WTC11 (cell line): ENCODE results near the gene DTX2. TPM values are rescaled to one million over a fixed set of nuclear protein-coding genes. Genes with fewer than 3 reads are reported as not detected.

Experiments
- ATAC-seq: fragments of 200-7000 bp; cut with Tn5 transposase; 2 replicates; pipeline ENCODE4 v1.10.0; 2021; ENCODE audit warnings: mild to moderate bottlenecking, moderate library complexity
- CTCF ChIA-PET: fragments of 300-600 bp; sonication (Branson Sonifier 250); formaldehyde crosslinking; loops from one replicate; lab custom pipeline; 2021; ENCODE audit warnings: antibody characterized with exemption; lab: Charles Lee
- POLR2A ChIA-PET: fragments of 350-600 bp; sonication (Branson Sonifier 250); formaldehyde crosslinking; loops from one replicate; lab custom pipeline; 2021; ENCODE audit warnings: antibody characterized with exemption; lab: Charles Lee
- DNase-seq: peaks from one replicate; pipeline ENCODE4 v3.0.0; 2021; ENCODE audit warnings: low spot score
- H3K27ac Mint-ChIP-seq: 2 replicates; pipeline ENCODE4 v1.8.0; 2021; ENCODE audit warnings: mixed read lengths
- H3K27me3 Mint-ChIP-seq: 2 replicates; pipeline ENCODE4 v1.8.0; 2021; ENCODE audit warnings: low read depth, mild to moderate bottlenecking, moderate library complexity, mixed read lengths
- H3K36me3 Mint-ChIP-seq: 2 replicates; pipeline ENCODE4 v1.8.0; 2021; ENCODE audit warnings: mixed read lengths
- H3K4me1 Mint-ChIP-seq: 2 replicates; pipeline ENCODE4 v1.8.0; 2022; ENCODE audit warnings: mixed read lengths
- H3K4me3 Mint-ChIP-seq: 2 replicates; pipeline ENCODE4 v1.8.0; 2021; ENCODE audit warnings: mild to moderate bottlenecking, moderate library complexity, mixed read lengths
- H3K9me3 Mint-ChIP-seq: 2 replicates; pipeline ENCODE4 v1.8.0; 2021; ENCODE audit warnings: mixed read lengths
- CDX4 ChIP-seq: fragments of 250-450 bp; sonication (Bioruptor Pico); IDR thresholded peaks from 2 replicates; pipeline ENCODE4 v1.9.0; 2021; ENCODE audit warnings: moderate library complexity, mild to moderate bottlenecking, inconsistent platforms, borderline replicate concordance
- CREM ChIP-seq: sonication (generic); formaldehyde crosslinking; IDR thresholded peaks from 2 replicates; pipeline ENCODE4 v1.8.1; 2022; ENCODE audit warnings: mild to moderate bottlenecking, missing genetic modification reagents, moderate library complexity
- ELF4 ChIP-seq: sonication (generic); formaldehyde crosslinking; IDR thresholded peaks from 2 replicates; pipeline ENCODE4 v1.8.1; 2022; ENCODE audit warnings: low read depth, mild to moderate bottlenecking, moderate library complexity, missing genetic modification reagents
- ESRRA ChIP-seq: sonication (generic); formaldehyde crosslinking; IDR thresholded peaks from 2 replicates; pipeline ENCODE4 v1.8.1; 2022; ENCODE audit warnings: mild to moderate bottlenecking, missing genetic modification reagents, borderline replicate concordance
- FOXJ3 ChIP-seq: sonication (generic); formaldehyde crosslinking; IDR thresholded peaks from 2 replicates; pipeline ENCODE4 v1.9.0; 2021; ENCODE audit warnings: missing genetic modification reagents, mild to moderate bottlenecking, borderline replicate concordance
- FOXP1 ChIP-seq: sonication (generic); formaldehyde crosslinking; IDR thresholded peaks from 2 replicates; pipeline ENCODE4 v1.8.0; 2022; ENCODE audit warnings: missing genetic modification reagents, mild to moderate bottlenecking, moderate library complexity, borderline replicate concordance
- HMGA2 ChIP-seq: fragments of 250-450 bp; sonication (Bioruptor Pico); IDR thresholded peaks from 2 replicates; pipeline ENCODE4 v1.4.0; 2021; ENCODE audit warnings: mild to moderate bottlenecking, moderate library complexity
- IRF2 ChIP-seq: sonication (generic); formaldehyde crosslinking; IDR thresholded peaks from 2 replicates; pipeline ENCODE4 v1.8.0; 2022; ENCODE audit warnings: low read depth, missing genetic modification reagents, borderline replicate concordance
- KAT7 ChIP-seq: sonication (generic); formaldehyde crosslinking; IDR thresholded peaks from 2 replicates; pipeline ENCODE4 v1.8.1; 2023; ENCODE audit warnings: missing genetic modification reagents, mild to moderate bottlenecking, borderline replicate concordance
- NFYB ChIP-seq: sonication (generic); formaldehyde crosslinking; conservative IDR thresholded peaks from 2 replicates; pipeline ENCODE4 v1.8.0; 2022; ENCODE audit warnings: low read depth, missing genetic modification reagents
- RORB ChIP-seq: fragments of 250-450 bp; sonication (Bioruptor Pico); IDR thresholded peaks from 2 replicates; pipeline ENCODE4 v1.9.0; 2021; ENCODE audit warnings: mild to moderate bottlenecking
- TEAD1 ChIP-seq: sonication (generic); formaldehyde crosslinking; IDR thresholded peaks from 2 replicates; pipeline ENCODE4 v1.8.0; 2022; ENCODE audit warnings: mild to moderate bottlenecking, missing genetic modification reagents
- ZNF232 ChIP-seq: sonication (generic); formaldehyde crosslinking; IDR thresholded peaks from 2 replicates; pipeline ENCODE4 v1.8.0; 2022; ENCODE audit warnings: mild to moderate bottlenecking, missing genetic modification reagents
- ZNF263 ChIP-seq: sonication (generic); formaldehyde crosslinking; IDR thresholded peaks from 2 replicates; pipeline ENCODE4 v1.8.1; 2022; ENCODE audit warnings: low read depth, mild to moderate bottlenecking, moderate library complexity, missing genetic modification reagents
- ZNF671 ChIP-seq: fragments of 250-450 bp; sonication (Bioruptor Pico); IDR thresholded peaks from 2 replicates; pipeline ENCODE4 v1.8.0; 2021; ENCODE audit warnings: mild to moderate bottlenecking
- total RNA-seq: library from RNA; stranded (reverse); gene quantifications from 3 replicates; pipeline ENCODE4 v1.2.3, GENCODE V29; 2021
- TF ChIP-seq, protein P1 (sequence below): sonication (generic); formaldehyde crosslinking; IDR thresholded peaks from 2 replicates; pipeline ENCODE4 v1.8.1; 2023; ENCODE audit warnings: mild to moderate bottlenecking, missing genetic modification reagents, moderate library complexity
- TF ChIP-seq, protein P2 (sequence below): sonication (generic); formaldehyde crosslinking; IDR thresholded peaks from 2 replicates; pipeline ENCODE4 v1.8.1; 2023; ENCODE audit warnings: mild to moderate bottlenecking, missing genetic modification reagents
- TF ChIP-seq, protein P3 (sequence below): sonication (generic); formaldehyde crosslinking; IDR thresholded peaks from 2 replicates; pipeline ENCODE4 v1.8.0; 2023; ENCODE audit warnings: missing genetic modification reagents, mild to moderate bottlenecking, borderline replicate concordance
- TF ChIP-seq, protein P4 (sequence below): sonication (generic); formaldehyde crosslinking; IDR thresholded peaks from 2 replicates; pipeline ENCODE4 v1.8.1; 2022; ENCODE audit warnings: low read depth, missing genetic modification reagents, borderline replicate concordance

Gene DTX2
- total RNA-seq, 1 experiment from 2014 or later: 79.2 TPM

DNA sequence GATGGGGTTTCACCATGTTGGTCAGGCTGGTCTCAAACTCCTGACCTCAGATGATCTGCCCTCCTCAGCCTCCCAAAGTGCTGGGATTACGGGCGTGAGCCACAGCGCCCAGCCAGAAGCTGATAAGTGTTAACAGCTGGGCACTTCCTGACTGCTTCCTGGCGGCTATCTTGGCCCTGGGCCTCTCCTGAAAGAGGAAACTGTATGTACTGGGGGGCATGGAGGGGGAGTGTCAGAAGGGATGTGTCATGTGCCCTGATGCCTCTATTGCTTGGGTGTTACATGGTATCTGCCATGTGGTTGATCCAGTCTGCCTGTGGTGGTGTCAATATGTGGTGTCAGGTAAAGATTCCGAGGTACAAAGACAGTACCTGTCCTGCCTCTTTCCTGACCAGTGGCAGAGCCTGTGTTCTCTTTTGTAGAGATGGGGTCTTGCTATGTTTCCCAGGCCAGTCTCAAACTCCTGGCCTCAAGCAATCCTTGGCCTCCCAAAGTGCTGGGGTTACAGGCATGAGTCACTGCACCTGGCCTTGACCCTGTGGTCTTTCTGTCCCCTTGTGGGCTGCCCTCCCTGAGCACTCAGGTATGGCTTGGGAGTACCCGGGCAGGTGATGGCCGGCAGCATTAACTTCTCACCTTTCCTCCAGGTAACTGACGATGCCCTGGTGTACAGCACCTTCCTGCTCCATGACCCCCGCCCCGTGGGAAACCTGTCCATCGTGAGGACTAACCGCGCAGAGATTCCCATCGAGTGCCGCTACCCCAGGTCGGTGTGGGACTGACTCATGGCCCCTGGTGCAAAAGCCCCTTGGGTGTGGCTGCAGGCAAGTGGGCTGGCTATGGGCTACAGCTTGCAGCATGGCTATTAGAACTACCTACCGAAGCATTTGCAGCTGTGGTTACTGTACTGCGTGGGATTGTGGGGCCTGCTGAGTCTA lies 32.4 kb upstream of the DTX2 start:
- CTCF ChIA-PET: interaction anchor here (0.6 kb wide), 1 partner anchor 130 kb away, joined by 4 read pairs; no protein-coding TSS in a partner anchor

GRCh38 chr7:76430211-76430610 lies 31.3 kb upstream of the DTX2 start:
- Mint-ChIP-seq H3K4me1 (peaks cover 16% of the 10 kb centered on the region), H3K4me3 (no peak overlapping the region), H3K27ac (no peak overlapping the region), H3K36me3 (no peaks in the 10 kb centered on the region), H3K9me3 (no peaks in the 10 kb centered on the region), H3K27me3 (no peaks in the 10 kb centered on the region; the same call in 1 of the 2 replicates)
- ChIA-PET POLR2A (no interaction called here), CTCF (no interaction called here)
- no peak for ATAC-seq
- no peak for TF ChIP-seq ZNF263
- TF ChIP-seq ESRRA: no peak
- no peak for TF ChIP-seq ZNF232 (CRISPR knock-in tag)
- TF ChIP-seq TEAD1: no peak
- TF ChIP-seq ELF4 (CRISPR knock-in tag): no peak
- no peak for DNase-seq

More for the DNA sequence above, 32.4 kb upstream of the DTX2 start:
- Mint-ChIP-seq H3K4me3 (no peak overlapping the region), H3K27me3 (no peaks in the 10 kb centered on the region; the same call in 1 of the 2 replicates), H3K9me3 (no peaks in the 10 kb centered on the region), H3K4me1 (peaks cover 17% of the 10 kb centered on the region), H3K36me3 (no peaks in the 10 kb centered on the region), H3K27ac (no peak overlapping the region)
- no peak for DNase-seq
- POLR2A ChIA-PET: no interaction called here
- TF ChIP-seq, protein P1, sequence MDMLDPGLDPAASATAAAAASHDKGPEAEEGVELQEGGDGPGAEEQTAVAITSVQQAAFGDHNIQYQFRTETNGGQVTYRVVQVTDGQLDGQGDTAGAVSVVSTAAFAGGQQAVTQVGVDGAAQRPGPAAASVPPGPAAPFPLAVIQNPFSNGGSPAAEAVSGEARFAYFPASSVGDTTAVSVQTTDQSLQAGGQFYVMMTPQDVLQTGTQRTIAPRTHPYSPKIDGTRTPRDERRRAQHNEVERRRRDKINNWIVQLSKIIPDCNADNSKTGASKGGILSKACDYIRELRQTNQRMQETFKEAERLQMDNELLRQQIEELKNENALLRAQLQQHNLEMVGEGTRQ (CRISPR knock-in tag): no peak
- TF ChIP-seq ZNF671 (CRISPR knock-in tag) (no peak), HMGA2 (CRISPR knock-in tag) (no peak)
- ATAC-seq: peak; percentile 19

DNA sequence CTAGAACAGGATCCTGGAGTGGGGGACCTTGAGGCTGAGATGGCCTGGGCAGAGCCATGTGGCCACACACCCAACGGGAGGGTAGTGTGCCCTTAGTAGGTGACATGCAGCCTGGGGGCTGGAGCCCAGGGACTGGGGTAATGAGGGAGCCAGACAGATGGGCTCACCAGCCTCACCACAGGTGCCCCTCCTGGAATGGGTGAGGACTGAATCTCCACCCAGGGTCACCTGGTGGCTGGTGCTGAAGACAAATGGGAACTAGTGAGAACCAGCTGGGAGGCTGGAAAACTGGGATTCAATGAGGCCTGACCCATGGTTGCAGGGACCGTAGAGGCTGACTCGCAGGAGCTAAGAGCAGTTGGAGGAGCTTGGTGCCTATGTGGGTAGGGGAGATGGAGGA lies 30.7 kb upstream of the DTX2 start:
- Mint-ChIP-seq H3K4me1 (peaks cover 16% of the 10 kb centered on the region), H3K27me3 (no peaks in the 10 kb centered on the region; the same call in 1 of the 2 replicates), H3K36me3 (no peaks in the 10 kb centered on the region), H3K4me3 (no peak overlapping the region), H3K9me3 (no peaks in the 10 kb centered on the region), H3K27ac (peak overlapping the region; percentile 24; the same call in 1 of the 2 replicates)
- ATAC-seq: no peak
- DNase-seq: no peak
- ChIA-PET POLR2A (interaction anchor here (0.6 kb wide), 1 partner anchor 125 kb away, joined by 4 read pairs; no protein-coding TSS in a partner anchor), CTCF (no interaction called here)
- TF ChIP-seq, protein P2, sequence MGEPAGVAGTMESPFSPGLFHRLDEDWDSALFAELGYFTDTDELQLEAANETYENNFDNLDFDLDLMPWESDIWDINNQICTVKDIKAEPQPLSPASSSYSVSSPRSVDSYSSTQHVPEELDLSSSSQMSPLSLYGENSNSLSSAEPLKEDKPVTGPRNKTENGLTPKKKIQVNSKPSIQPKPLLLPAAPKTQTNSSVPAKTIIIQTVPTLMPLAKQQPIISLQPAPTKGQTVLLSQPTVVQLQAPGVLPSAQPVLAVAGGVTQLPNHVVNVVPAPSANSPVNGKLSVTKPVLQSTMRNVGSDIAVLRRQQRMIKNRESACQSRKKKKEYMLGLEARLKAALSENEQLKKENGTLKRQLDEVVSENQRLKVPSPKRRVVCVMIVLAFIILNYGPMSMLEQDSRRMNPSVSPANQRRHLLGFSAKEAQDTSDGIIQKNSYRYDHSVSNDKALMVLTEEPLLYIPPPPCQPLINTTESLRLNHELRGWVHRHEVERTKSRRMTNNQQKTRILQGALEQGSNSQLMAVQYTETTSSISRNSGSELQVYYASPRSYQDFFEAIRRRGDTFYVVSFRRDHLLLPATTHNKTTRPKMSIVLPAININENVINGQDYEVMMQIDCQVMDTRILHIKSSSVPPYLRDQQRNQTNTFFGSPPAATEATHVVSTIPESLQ (CRISPR knock-in tag): no peak
- TF ChIP-seq, protein P3, sequence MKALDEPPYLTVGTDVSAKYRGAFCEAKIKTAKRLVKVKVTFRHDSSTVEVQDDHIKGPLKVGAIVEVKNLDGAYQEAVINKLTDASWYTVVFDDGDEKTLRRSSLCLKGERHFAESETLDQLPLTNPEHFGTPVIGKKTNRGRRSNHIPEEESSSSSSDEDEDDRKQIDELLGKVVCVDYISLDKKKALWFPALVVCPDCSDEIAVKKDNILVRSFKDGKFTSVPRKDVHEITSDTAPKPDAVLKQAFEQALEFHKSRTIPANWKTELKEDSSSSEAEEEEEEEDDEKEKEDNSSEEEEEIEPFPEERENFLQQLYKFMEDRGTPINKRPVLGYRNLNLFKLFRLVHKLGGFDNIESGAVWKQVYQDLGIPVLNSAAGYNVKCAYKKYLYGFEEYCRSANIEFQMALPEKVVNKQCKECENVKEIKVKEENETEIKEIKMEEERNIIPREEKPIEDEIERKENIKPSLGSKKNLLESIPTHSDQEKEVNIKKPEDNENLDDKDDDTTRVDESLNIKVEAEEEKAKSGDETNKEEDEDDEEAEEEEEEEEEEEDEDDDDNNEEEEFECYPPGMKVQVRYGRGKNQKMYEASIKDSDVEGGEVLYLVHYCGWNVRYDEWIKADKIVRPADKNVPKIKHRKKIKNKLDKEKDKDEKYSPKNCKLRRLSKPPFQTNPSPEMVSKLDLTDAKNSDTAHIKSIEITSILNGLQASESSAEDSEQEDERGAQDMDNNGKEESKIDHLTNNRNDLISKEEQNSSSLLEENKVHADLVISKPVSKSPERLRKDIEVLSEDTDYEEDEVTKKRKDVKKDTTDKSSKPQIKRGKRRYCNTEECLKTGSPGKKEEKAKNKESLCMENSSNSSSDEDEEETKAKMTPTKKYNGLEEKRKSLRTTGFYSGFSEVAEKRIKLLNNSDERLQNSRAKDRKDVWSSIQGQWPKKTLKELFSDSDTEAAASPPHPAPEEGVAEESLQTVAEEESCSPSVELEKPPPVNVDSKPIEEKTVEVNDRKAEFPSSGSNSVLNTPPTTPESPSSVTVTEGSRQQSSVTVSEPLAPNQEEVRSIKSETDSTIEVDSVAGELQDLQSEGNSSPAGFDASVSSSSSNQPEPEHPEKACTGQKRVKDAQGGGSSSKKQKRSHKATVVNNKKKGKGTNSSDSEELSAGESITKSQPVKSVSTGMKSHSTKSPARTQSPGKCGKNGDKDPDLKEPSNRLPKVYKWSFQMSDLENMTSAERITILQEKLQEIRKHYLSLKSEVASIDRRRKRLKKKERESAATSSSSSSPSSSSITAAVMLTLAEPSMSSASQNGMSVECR (CRISPR knock-in tag): no peak
- TF ChIP-seq FOXJ3 (CRISPR knock-in tag) (no peak), CREM (CRISPR knock-in tag) (no peak), KAT7 (no peak), FOXP1 (CRISPR knock-in tag) (no peak), RORB (CRISPR knock-in tag) (no peak), IRF2 (CRISPR knock-in tag) (no peak), TEAD1 (no peak), CDX4 (CRISPR knock-in tag) (no peak), NFYB (CRISPR knock-in tag) (no peak)
- TF ChIP-seq, protein P4, sequence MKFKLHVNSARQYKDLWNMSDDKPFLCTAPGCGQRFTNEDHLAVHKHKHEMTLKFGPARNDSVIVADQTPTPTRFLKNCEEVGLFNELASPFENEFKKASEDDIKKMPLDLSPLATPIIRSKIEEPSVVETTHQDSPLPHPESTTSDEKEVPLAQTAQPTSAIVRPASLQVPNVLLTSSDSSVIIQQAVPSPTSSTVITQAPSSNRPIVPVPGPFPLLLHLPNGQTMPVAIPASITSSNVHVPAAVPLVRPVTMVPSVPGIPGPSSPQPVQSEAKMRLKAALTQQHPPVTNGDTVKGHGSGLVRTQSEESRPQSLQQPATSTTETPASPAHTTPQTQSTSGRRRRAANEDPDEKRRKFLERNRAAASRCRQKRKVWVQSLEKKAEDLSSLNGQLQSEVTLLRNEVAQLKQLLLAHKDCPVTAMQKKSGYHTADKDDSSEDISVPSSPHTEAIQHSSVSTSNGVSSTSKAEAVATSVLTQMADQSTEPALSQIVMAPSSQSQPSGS: no peak
